GM12891 (cell line): Measurements from ENCODE around the gene UBASH3B.

Experiments used
- POLR2A ChIP-seq: IDR thresholded peaks from 2 replicates; pipeline ENCODE4 v1.6.1; 2011; ENCODE audit warnings: low read depth, low read length, control low read depth
- POLR2AphosphoS5 ChIP-seq: IDR thresholded peaks from 2 replicates; pipeline ENCODE4 v1.6.1; 2011; ENCODE audit warnings: low read depth, low read length, control low read depth

DNA sequence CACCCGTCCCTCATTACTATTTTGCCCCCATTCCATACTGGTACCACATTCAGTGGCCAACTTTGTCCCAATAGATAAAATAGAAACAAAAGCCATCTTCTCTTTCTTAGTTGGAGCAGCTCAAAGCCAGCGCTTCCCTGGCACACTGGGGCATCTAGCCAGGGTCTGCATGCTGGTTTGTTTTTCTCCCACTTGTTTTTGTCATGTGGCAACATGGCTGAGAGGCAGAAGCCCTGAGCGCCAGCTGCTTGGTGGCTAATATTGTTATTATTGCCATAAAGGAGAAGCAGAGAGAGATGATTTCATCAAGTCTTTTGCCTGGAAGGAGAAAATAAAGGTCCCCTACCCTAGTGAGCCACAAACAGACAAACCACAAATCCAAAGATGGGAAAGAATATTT lies 134.4 kb downstream of the UBASH3B start:
- TF ChIP-seq POLR2AphosphoS5, result no peak
- TF ChIP-seq POLR2A, result no peak
